H9 (cell line): ENCODE results near the gene ZNF600. TPM values are rescaled to one million over a fixed set of nuclear protein-coding genes. Genes with fewer than 3 reads are reported as not detected.
"Not testable (repeated sequence)": the region's sequence is repeated elsewhere in the genome, so short reads cannot be mapped to it uniquely, and the experiment has no call there.

Experiments used
- DNase-seq: peaks from one replicate; pipeline ENCODE4 v3.0.0-alpha.2; 2017
- H2AFZ ChIP-seq: one replicate; pipeline ENCODE4 v1.6.1; 2013; ENCODE audit warnings: mild to moderate bottlenecking, low read length, control low read depth, moderate library complexity
- H2AK5ac ChIP-seq: 2 replicates; pipeline ENCODE4 v1.6.1; 2013; ENCODE audit warnings: low read length, control low read depth, mixed read lengths; ENCODE audit not compliant: insufficient read length
- H2BK120ac ChIP-seq: one replicate; pipeline ENCODE4 v1.6.1; 2013; ENCODE audit warnings: low read depth, mild to moderate bottlenecking, low read length, control low read depth, inconsistent platforms; ENCODE audit not compliant: poor library complexity, severe bottlenecking
- H2BK12ac ChIP-seq: 2 replicates; pipeline ENCODE4 v1.6.1; 2013; ENCODE audit warnings: low read length, control low read depth, mixed read lengths, low read depth; ENCODE audit not compliant: insufficient read length
- H2BK15ac ChIP-seq: 2 replicates; pipeline ENCODE4 v1.6.1; 2013; ENCODE audit warnings: low read depth, low read length, control low read depth
- H2BK20ac ChIP-seq: one replicate; pipeline ENCODE4 v1.6.1; 2013; ENCODE audit warnings: low read depth, mild to moderate bottlenecking, low read length, control low read depth, inconsistent platforms; ENCODE audit not compliant: poor library complexity, severe bottlenecking
- H2BK5ac ChIP-seq: 2 replicates; pipeline ENCODE4 v1.6.1; 2013; ENCODE audit warnings: low read length, control low read depth, mixed read lengths; ENCODE audit not compliant: insufficient read length
- H3K14ac ChIP-seq: 2 replicates; pipeline ENCODE4 v1.6.1; 2013; ENCODE audit warnings: low read length, control low read depth; ENCODE audit not compliant: insufficient read depth
- H3K18ac ChIP-seq: 2 replicates; pipeline ENCODE4 v1.6.1; 2013; ENCODE audit warnings: low read depth, mild to moderate bottlenecking, mixed read lengths, low read length, control low read depth; ENCODE audit not compliant: insufficient read length
- H3K23ac ChIP-seq: 2 replicates; pipeline ENCODE4 v1.6.1; 2013; ENCODE audit warnings: low read length, control low read depth, mixed read lengths, low read depth; ENCODE audit not compliant: insufficient read length
- H3K23me2 ChIP-seq: 2 replicates; pipeline ENCODE4 v1.6.1; 2013; ENCODE audit warnings: low read depth, mild to moderate bottlenecking, mixed read lengths, low read length, control low read depth; ENCODE audit not compliant: insufficient read length, poor library complexity, severe bottlenecking
- H3K27ac ChIP-seq: 2 replicates; pipeline ENCODE4 v1.5.1; 2013; ENCODE audit warnings: low read length, control low read depth, mixed read lengths, low read depth; ENCODE audit not compliant: insufficient read length
- H3K27me3 ChIP-seq: 2 replicates; pipeline ENCODE4 v1.6.1; 2013; ENCODE audit warnings: low read length, control low read depth, inconsistent platforms; ENCODE audit not compliant: insufficient read depth
- H3K4ac ChIP-seq: 2 replicates; pipeline ENCODE4 v1.6.1; 2013; ENCODE audit warnings: low read depth, mild to moderate bottlenecking, control low read depth, inconsistent platforms, low read length, moderate library complexity
- H3K4me1 ChIP-seq: 2 replicates; pipeline ENCODE4 v1.6.1; 2013; ENCODE audit warnings: low read length, control low read depth, inconsistent platforms; ENCODE audit not compliant: insufficient read depth
- H3K4me2 ChIP-seq: 2 replicates; pipeline ENCODE4 v1.6.1; 2013; ENCODE audit warnings: low read length, control low read depth, mixed read lengths; ENCODE audit not compliant: insufficient read length, insufficient read depth
- H3K56ac ChIP-seq: 2 replicates; pipeline ENCODE4 v1.6.1; 2013; ENCODE audit warnings: low read depth, mild to moderate bottlenecking, mixed read lengths, low read length, control low read depth; ENCODE audit not compliant: insufficient read length
- H3K79me1 ChIP-seq: 2 replicates; pipeline ENCODE4 v1.6.1; 2013; ENCODE audit warnings: low read depth, mild to moderate bottlenecking, moderate library complexity, low read length, control low read depth, inconsistent platforms; ENCODE audit not compliant: insufficient read depth, poor library complexity, severe bottlenecking
- H3K79me2 ChIP-seq: 2 replicates; pipeline ENCODE4 v1.6.1; 2013; ENCODE audit warnings: low read length, control low read depth, inconsistent platforms; ENCODE audit not compliant: insufficient read depth
- H3K9ac ChIP-seq: 2 replicates; pipeline ENCODE4 v1.6.1; 2013; ENCODE audit warnings: low read length, control low read depth, mixed read lengths; ENCODE audit not compliant: insufficient read length; ENCODE audit errors: extremely low read depth
- H3K9me3 ChIP-seq: one replicate; pipeline ENCODE4 v1.6.1; 2013; ENCODE audit warnings: low read depth, low read length, inconsistent platforms; ENCODE audit not compliant: control insufficient read depth
- H3T11ph ChIP-seq: one replicate; pipeline ENCODE4 v1.6.1; 2013; ENCODE audit warnings: mild to moderate bottlenecking, low read length, control low read depth, inconsistent platforms
- H4K20me1 ChIP-seq: one replicate; pipeline ENCODE4 v1.6.1; 2013; ENCODE audit not compliant: control insufficient read depth, insufficient read length, insufficient read depth
- H4K5ac ChIP-seq: 2 replicates; pipeline ENCODE4 v1.6.1; 2013; ENCODE audit warnings: low read depth, mild to moderate bottlenecking, mixed read lengths, low read length, control low read depth; ENCODE audit not compliant: insufficient read length
- H4K8ac ChIP-seq: replicated peaks from 2 replicates; pipeline ENCODE4 v1.6.1; 2013; ENCODE audit warnings: low read length, control low read depth, mixed read lengths, low read depth; ENCODE audit not compliant: insufficient read length
- H4K91ac ChIP-seq: 2 replicates; pipeline ENCODE4 v1.6.1; 2013; ENCODE audit warnings: low read depth, mild to moderate bottlenecking, moderate library complexity, mixed read lengths, low read length, control low read depth; ENCODE audit not compliant: insufficient read length
- H3K27ac Mint-ChIP-seq, 3 experiments: 2 replicates in 2 of 3; 3 replicates in 1 of 3; pipeline ENCODE4 v1.8.0; 2020 to 2021; ENCODE audit warnings: mixed read lengths in 3 of 3, mild to moderate bottlenecking in 1 of 3, moderate library complexity in 1 of 3
- H3K27me3 Mint-ChIP-seq: 2 replicates; pipeline ENCODE4 v1.8.0; 2021; ENCODE audit warnings: low read depth, mild to moderate bottlenecking, moderate library complexity, mixed read lengths
- H3K36me3 Mint-ChIP-seq, 3 experiments: 2 replicates in 2 of 3; 3 replicates in 1 of 3; pipeline ENCODE4 v1.8.0; 2020 to 2021; ENCODE audit warnings: low read depth in 3 of 3, mixed read lengths in 3 of 3; ENCODE audit not compliant: insufficient read depth in 1 of 3
- H3K4me1 Mint-ChIP-seq, 2 experiments: 2 replicates each; pipeline ENCODE4 v1.8.0; 2020; ENCODE audit warnings: mixed read lengths in 2 of 2
- H3K4me3 Mint-ChIP-seq, 2 experiments: 2 replicates in 1 of 2; 3 replicates in 1 of 2; pipeline ENCODE4 v1.8.0; 2020 to 2021; ENCODE audit warnings: mild to moderate bottlenecking in 2 of 2, mixed read lengths in 2 of 2, moderate library complexity in 1 of 2
- H3K9me3 Mint-ChIP-seq, 2 experiments: 2 replicates in 1 of 2; 3 replicates in 1 of 2; pipeline ENCODE4 v1.8.0; 2020; ENCODE audit warnings: mild to moderate bottlenecking in 2 of 2, mixed read lengths in 2 of 2, moderate library complexity in 1 of 2
- WGBS: extraction: QIAGEN DNeasy Blood & Tissue Kit; methylation state at CpG from one replicate; pipeline ENCODE4 v1.1.7; 2013; ENCODE audit warnings: missing lambda C conversion rate, low lambda C conversion rate, mixed read lengths; ENCODE audit not compliant: insufficient read length; ENCODE audit errors: extremely low coverage; 5-methylcytosine and 5-hydroxymethylcytosine counted together
- total RNA-seq: library from RNA; stranded (reverse); gene quantifications from 2 replicates; pipeline ENCODE4 v1.2.1, GENCODE V29; 2021
- TF ChIP-seq, protein P1 (sequence below): fragments of 200-600 bp; sonication (generic); conservative IDR thresholded peaks from 3 replicates; pipeline ENCODE4 v1.8.0; 2021; ENCODE audit warnings: antibody characterized with exemption, mild to moderate bottlenecking

ZNF600 gene
- total RNA-seq, 1 experiment from 2014 or later = 9.3 TPM

DNA sequence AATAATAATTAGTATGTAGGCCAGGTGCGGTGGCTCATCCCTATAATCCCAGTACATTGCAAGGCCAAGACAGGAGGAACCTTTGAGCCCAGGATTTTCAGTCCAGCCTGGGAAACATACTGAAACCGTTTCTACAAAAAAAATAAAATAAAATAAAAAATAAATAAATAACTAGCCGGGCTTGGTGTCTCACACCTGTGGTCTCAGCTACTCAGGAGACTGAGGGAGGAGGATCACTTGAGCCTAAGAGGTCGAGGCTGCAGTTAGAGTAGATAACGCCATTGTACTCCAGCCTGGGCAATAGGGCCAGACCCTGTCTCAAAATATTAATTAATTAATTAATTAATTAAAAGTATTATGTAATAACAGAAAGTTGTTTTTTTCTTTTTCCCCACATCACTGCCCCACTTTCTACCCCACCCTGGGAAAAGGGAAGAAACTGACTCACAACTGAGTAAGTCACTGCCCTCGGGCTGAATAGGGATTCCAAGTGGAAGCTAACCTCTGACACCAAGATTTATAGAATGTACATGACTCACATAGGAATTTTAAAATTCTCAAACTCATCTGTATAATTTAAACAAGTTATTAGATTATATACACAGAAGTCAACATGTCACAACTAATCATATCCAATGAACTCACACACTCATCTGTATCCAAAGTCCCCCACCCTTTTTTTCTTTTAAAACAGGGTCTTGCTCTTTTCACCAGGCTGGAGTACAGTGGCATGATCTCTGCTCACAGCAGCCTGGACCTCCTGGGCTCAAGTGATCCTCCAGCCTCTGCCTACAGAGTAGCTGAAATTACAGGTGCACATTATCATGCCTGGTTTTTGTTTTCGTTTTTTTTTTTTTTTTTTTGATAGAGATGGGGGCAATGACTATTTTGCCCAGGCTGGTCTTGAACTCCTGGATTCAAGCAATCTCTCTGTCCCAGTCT lies 64.3 kb downstream of the ZNF600 start:
- Histone ChIP-seq H3K9ac (no peak overlapping the region), H3K4ac (no peak overlapping the region), H3T11ph (no peak overlapping the region), H4K8ac (no peak overlapping the region), H4K5ac (no peak overlapping the region), H3K56ac (no peak overlapping the region), H3K23ac (no peak overlapping the region), H3K79me1 (no peaks in the 10 kb centered on the region), H3K9me3 (no peaks in the 10 kb centered on the region), H2BK20ac (no peak overlapping the region), H4K20me1 (no peaks in the 10 kb centered on the region), H3K14ac (no peak overlapping the region), H2BK15ac (no peak overlapping the region), H3K79me2 (no peaks in the 10 kb centered on the region), H2BK5ac (no peak overlapping the region), H3K18ac (no peak overlapping the region), H3K23me2 (no peaks in the 10 kb centered on the region), H4K91ac (no peak overlapping the region), H3K27ac (no peak overlapping the region), H3K4me2 (no peak overlapping the region), H2AK5ac (no peak overlapping the region), H3K27me3 (no peaks in the 10 kb centered on the region; the same call in 1 of the 2 replicates), H2BK120ac (no peak overlapping the region), H2BK12ac (no peak overlapping the region), H2AFZ (no peak overlapping the region), H3K4me1 (peaks cover under 1% of the 10 kb centered on the region; the same call in 1 of the 2 replicates)
- TF ChIP-seq, protein P1, sequence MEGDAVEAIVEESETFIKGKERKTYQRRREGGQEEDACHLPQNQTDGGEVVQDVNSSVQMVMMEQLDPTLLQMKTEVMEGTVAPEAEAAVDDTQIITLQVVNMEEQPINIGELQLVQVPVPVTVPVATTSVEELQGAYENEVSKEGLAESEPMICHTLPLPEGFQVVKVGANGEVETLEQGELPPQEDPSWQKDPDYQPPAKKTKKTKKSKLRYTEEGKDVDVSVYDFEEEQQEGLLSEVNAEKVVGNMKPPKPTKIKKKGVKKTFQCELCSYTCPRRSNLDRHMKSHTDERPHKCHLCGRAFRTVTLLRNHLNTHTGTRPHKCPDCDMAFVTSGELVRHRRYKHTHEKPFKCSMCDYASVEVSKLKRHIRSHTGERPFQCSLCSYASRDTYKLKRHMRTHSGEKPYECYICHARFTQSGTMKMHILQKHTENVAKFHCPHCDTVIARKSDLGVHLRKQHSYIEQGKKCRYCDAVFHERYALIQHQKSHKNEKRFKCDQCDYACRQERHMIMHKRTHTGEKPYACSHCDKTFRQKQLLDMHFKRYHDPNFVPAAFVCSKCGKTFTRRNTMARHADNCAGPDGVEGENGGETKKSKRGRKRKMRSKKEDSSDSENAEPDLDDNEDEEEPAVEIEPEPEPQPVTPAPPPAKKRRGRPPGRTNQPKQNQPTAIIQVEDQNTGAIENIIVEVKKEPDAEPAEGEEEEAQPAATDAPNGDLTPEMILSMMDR = no peak
- Mint-ChIP-seq H3K4me1 (peaks cover 6 to 11% of the 10 kb centered on the region in 2 experiments), H3K9me3 (peaks cover 28 to 41% of the 10 kb centered on the region in 2 experiments), H3K4me3 (no peak overlapping the region), H3K27ac (no peak overlapping the region), H3K27me3 (peaks cover 31% of the 10 kb centered on the region), H3K36me3 (peaks cover 46 to 66% (median 59%) of the 10 kb centered on the region in 3 experiments)
- DNase-seq = no peak
- whole genome bisulfite sequencing = no CpG with 5 or more reads among the region's 7 CpGs

DNA sequence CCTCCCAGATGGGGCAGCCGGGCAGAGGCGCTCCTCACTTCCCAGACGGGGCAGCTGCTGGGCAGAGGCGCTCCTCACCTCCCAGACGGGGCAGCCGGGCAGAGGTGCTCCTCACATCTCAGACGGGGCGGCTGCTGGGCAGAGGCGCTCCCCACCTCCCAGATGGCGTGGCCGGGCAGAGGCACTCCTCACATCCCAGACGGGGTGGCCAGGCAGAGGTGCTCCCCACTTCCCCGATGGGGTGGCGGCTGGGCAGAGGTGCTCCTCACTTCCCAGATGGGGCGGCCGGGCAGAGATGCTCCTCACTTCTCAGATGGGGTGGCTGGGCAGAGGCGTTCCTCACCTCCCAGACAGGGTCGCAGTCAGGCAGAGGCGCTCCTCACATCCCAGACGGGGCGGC lies 66.0 kb downstream of the ZNF600 start:
- H3K23me2 ChIP-seq, H4K91ac ChIP-seq, H3K79me1 ChIP-seq, H2BK15ac ChIP-seq, H3K4ac ChIP-seq, H3K14ac ChIP-seq, H2AK5ac ChIP-seq, H3K27ac ChIP-seq, H2BK20ac ChIP-seq, H2BK5ac ChIP-seq, H3K4me1 ChIP-seq, H3K23ac ChIP-seq, H2AFZ ChIP-seq, H3K9me3 ChIP-seq, H2BK120ac ChIP-seq, DNase-seq, H4K5ac ChIP-seq, H3K4me2 ChIP-seq, H2BK12ac ChIP-seq, H3K27me3 ChIP-seq, H4K8ac ChIP-seq, H3T11ph ChIP-seq, H3K27ac Mint-ChIP-seq, H4K20me1 ChIP-seq, H3K9ac ChIP-seq, H3K56ac ChIP-seq, H3K4me3 Mint-ChIP-seq, H3K18ac ChIP-seq, H3K79me2 ChIP-seq: not testable (repeated sequence)
- Mint-ChIP-seq H3K9me3 (peaks cover 28 to 41% of the 10 kb centered on the region in 2 experiments), H3K27me3 (peaks cover 45% of the 10 kb centered on the region), H3K36me3 (peaks cover 49 to 65% (median 53%) of the 10 kb centered on the region in 3 experiments), H3K4me1 (peaks cover 24 to 29% of the 10 kb centered on the region in 2 experiments)
- no CpG with 5 or more reads among the region's 21 CpGs for WGBS
